ENCODE measurements around the gene PTPRN2.
"Not testable (repeated sequence)": the region's sequence is repeated elsewhere in the genome, so short reads cannot be mapped to it uniquely, and the experiment has no call there.

DNA sequence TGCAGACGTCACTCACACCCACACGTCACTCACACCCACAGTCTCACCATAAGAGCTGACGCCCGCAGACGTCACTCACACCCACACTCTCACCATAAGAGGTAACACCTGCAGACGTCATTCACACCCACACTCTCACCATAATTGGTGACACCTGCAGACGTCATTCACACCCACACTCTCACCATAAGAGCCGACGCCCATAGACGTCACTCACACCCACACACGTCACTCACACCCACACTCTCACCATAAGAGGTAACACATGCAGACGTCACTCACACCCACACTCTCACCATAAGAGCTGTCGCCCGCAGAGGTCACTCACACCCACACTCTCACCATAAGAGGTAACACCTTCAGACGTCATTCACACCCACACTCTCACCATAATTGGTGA is 246.5 kb downstream of the PTPRN2 start:
- not testable (repeated sequence) for TF ChIP-seq EP300 (IDR thresholded peaks at IDR 0.05; ENCODE audit: borderline replicate concordance in 1 of 2, low read depth in 2 of 2, low read length in 2 of 2); POLR2A (IDR thresholded peaks at IDR 0.05; ENCODE audit: control extremely low read depth in 1 of 2, low read depth in 2 of 2, low read length in 2 of 2); FOSL1 (IDR thresholded peaks at IDR 0.05; ENCODE audit: insufficient read depth, low read depth, low read length)
- TF ChIP-seq, protein P1, sequence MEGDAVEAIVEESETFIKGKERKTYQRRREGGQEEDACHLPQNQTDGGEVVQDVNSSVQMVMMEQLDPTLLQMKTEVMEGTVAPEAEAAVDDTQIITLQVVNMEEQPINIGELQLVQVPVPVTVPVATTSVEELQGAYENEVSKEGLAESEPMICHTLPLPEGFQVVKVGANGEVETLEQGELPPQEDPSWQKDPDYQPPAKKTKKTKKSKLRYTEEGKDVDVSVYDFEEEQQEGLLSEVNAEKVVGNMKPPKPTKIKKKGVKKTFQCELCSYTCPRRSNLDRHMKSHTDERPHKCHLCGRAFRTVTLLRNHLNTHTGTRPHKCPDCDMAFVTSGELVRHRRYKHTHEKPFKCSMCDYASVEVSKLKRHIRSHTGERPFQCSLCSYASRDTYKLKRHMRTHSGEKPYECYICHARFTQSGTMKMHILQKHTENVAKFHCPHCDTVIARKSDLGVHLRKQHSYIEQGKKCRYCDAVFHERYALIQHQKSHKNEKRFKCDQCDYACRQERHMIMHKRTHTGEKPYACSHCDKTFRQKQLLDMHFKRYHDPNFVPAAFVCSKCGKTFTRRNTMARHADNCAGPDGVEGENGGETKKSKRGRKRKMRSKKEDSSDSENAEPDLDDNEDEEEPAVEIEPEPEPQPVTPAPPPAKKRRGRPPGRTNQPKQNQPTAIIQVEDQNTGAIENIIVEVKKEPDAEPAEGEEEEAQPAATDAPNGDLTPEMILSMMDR (IDR thresholded peaks at IDR 0.05; ENCODE audit: control extremely low read depth in 1 of 3, insufficient read depth in 1 of 3, low read depth in 1 of 3, low read length in 3 of 3), result not testable (repeated sequence)

Measured in H1 (cell line).